HG03469 (cell line): ENCODE results near the gene ZMIZ1.

Experiments
- ATAC-seq: cut with Tn5 transposase; IDR thresholded peaks from one replicate; pipeline ENCODE4 v1.9.1; 2021; ENCODE audit warnings: mild to moderate bottlenecking, moderate library complexity, moderate number of reproducible peaks; ENCODE audit not compliant: unreplicated experiment

ZMIZ1 gene

DNA sequence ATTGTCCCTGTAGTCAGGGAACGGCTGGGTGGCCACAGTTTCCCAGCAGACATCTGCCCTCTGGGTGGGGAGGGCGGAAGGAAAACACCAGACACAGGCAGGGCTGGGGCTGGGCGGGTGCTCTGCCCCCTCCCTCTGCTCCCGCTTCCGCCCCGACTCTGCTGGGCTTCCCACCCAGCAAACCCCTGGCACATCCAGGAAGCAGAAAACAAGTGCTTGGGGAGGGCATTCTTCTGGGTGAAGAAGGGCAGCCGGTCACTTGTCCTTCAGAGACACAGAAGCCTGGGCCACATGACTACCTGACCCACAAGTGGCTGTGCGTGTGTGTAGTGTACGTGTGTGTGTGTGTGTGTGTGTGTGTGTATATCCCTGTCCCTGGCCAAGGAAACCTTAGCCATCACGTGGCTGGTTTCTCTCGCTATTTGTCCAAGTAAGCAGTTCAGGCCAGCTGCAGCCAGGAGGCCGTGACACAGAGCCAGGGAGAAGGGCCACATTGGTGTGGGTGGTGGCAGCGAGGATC is 77.9 kb downstream of the ZMIZ1 start:
- no peak for ATAC-seq

- no peak for ATAC-seq
Observed at GRCh38 chr10:79147306-79147705, 78.5 kb downstream of the ZMIZ1 start.

DNA sequence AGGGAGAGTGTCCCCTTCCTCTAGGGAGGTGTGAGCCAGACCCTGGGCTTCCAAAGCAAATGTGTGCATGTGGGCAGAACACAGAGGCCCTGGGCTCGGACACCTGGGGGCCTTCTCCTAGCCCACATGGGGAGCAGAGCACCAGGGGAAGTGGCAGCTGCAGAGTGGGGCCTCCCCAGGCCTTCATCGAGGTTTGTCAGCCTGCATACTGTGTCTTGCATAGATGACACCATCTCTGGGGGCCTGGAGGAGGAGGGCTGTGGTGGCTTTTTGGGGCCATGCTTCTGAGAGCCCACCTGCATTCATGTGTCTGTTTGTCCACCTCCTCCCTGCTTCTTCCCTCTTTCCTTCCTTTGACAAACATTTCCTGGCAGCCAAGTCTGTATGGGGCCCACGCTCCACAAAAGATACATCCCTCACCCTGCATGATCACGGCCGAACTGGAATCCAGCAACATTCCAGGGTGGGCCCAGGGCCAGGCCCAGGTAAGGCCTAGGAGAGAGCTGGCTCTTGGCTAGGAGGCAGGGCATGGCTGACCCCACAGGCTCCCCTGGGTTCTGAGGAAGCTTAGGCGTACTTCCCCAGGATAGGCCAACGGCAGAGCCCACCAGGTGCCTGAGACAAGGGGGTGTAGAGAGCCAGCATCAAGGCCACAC is 79.2 kb downstream of the ZMIZ1 start:
- ATAC-seq, result no peak

GRCh38 chr10:79148452-79149344 is 79.9 kb downstream of the ZMIZ1 start:
- ATAC-seq, result no peak

GRCh38 chr10:79149345-79149661 is 80.5 kb downstream of the ZMIZ1 start:
- no peak for ATAC-seq

DNA sequence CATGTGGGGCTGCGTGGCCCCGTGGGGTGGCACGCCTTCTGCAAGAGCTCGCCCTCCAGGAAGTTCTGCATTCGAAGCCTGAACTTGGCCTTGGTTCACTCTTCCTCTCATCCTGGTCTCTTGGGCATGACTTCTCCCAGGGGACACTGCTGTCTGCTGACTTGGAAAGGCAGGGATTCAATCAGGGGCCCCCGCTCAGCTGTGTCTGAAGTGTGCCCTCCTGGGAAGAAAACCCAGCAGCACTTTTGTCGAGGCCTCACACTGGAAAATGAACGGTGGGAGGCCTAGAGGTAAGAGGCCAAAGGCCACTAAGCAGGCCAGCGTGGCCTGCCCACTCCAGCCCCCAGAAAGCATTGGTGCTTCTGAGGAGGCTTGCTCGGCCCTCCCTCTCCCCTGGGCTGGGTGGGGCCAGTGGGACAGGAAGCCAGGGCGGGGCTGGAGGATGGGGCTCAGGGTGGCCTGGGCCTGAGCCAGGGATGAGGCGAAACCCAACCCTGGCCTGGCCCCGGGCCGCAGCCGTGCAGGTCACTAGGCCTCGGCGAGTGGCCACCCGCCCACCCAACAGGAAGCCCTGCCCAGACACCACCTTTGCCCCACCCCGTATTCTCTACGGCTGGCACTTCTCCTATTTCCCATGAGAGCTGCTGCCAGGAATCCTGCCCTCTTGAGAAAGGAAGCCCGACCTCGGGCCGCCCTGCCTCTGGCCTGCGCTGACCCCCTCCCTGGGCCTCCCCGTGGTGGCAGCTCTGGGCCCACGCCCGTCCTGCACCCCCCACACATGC is 81.1 kb downstream of the ZMIZ1 start:
- ATAC-seq, result peak; percentile 50

DNA sequence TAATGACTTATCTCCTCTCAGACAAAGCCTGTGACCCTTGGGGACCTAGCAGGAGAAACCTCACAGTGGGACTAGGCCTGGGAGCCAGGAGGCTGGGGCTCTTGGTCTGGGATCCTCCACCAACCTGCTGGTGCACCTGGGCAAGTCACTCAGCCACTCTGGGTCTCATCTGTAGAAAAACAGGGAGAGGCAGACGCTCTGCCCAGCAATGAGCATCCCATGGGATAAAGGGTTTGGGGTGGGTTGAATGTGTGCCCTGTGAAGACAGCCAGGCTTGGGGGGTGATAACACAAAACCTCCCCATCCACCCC is 81.6 kb downstream of the ZMIZ1 start:
- ATAC-seq, result no peak

DNA sequence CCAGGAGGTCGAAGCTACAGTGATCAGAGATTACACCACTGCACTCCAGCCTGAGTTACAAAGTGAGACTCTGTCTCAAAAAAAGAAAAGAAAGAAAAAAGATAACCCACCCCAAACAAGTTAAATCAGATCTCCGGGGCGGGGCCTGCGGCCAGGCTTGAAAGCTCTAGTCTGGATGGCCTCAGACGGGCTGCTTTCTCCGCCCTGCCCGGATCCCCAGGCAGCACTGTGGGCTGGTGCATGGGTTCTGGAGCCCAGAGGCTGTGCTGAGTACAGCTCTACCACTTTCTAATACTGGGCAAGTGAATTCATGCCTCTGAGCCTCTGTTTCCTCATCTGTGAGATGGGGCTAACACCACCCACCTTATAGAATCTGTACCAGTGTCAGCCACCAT is 83.7 kb downstream of the ZMIZ1 start:
- no peak for ATAC-seq

GRCh38 chr10:79153745-79154144 is 85.0 kb downstream of the ZMIZ1 start:
- ATAC-seq, result no peak

- ATAC-seq, result no peak
Observed at GRCh38 chr10:79155301-79156081, 86.7 kb downstream of the ZMIZ1 start.

- no peak for ATAC-seq
Observed at GRCh38 chr10:79156334-79157274, 87.8 kb downstream of the ZMIZ1 start.

GRCh38 chr10:79158004-79158340 is 89.2 kb downstream of the ZMIZ1 start:
- ATAC-seq, result no peak

DNA sequence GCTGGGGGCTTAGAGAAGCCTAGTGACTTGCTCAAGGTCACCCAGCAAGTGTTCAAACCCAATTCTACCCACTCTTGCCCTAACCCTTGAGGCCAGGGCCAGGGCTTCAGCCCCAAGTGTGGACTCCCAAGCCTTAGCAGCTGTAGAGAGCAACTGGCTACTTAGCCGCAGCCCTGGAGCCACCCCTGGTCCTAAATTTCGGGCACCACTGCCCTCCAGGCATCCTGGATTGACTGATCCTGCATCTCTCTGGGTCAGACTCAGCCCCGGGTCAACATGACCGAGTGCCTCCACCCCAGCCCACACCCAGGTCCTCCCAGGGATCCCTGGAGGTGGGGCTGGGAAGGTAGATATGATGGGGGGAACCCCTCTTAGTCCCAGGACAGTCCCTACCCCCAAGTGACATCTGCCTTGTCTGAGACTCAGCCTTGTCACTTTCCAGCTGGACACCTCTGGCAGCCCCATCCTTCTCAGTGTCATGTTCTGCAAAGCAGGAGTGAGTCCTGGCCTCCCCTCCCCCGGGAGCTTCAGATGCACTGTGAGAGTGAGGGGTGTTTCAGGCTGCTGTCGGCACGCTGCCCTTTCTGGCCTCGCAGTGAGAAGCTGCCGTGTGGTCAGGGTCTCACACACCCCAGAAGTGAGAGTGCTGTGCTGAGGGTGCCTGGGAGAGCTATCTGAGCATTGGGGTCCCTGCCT is 89.8 kb downstream of the ZMIZ1 start:
- ATAC-seq, result no peak

GRCh38 chr10:79159141-79159651 is 90.4 kb downstream of the ZMIZ1 start:
- no peak for ATAC-seq

DNA sequence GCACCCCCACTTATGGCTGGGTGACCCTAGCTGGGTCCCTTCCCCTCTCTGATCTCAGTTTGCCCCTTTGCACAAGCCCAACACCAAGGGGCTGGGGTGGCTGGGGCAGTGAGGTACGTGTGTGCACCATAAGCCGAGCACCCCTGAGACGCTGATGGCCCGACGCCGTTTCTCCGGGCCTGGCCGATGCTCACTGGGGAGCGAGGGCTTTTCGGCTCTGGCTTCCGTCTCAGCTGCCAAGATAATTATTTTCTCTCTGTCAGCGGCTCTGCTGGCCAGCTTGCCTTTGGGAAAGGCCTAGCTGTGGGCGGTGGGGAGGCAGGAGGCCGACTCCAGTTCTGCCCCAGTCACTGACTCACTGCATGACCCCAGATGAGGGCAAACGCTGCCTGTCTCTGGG is 91.0 kb downstream of the ZMIZ1 start:
- ATAC-seq, result no peak

GRCh38 chr10:79160191-79160590 is 91.4 kb downstream of the ZMIZ1 start:
- ATAC-seq, result no peak

GRCh38 chr10:79161557-79161956 is 92.8 kb downstream of the ZMIZ1 start:
- no peak for ATAC-seq

DNA sequence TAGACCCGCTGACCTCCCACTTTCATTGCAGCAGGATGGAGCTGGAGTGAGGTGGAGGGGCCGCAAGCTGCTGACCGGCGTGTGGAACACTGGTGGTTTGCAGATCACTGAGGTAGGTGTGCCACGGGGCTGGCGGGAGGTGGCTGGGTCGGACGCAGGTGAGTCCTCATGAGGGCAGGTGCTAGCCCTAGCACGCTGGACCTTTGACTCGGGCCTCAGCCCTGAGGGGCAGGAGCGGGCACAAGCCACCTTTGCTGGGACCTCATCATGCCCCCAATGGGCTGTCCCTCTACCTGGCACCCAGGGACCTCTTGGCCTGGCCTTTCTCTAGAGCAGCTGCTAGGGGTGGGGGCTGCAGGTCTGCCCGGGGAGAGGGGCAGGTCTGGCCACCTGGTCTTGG is 93.3 kb downstream of the ZMIZ1 start:
- ATAC-seq, result no peak
